Measurements from ENCODE around the gene KLC1. TPM values are rescaled to one million over a fixed set of nuclear protein-coding genes. Genes with fewer than 3 reads are reported as not detected.
A peak's percentile ranks its signal among the peaks of the same experiment; 100 is the strongest.

KLC1 gene
- total RNA-seq, 4 donors from 2014 or later = 236 to 340 (median 281) TPM

GRCh38 chr14:103686831-103687485 lies 57.9 kb downstream of the KLC1 start:
- Histone ChIP-seq H3K4me3 (replicated peaks in 1 of 3) (no peak overlapping the region), H3K27me3 (no peaks in the 10 kb centered on the region), H3K9me3 (no peaks in the 10 kb centered on the region), H3K4me1 (peaks cover 22 to 26% of the 10 kb centered on the region in 2 donors), H3K27ac (peak overlapping the region in 1 of 3 donors; percentile 30), H3K36me3 (peaks cover 39 to 40% of the 10 kb centered on the region in 2 donors)
- no peak for DNase-seq
- intact Hi-C loops (cut with DNase I) = no loop called here
- no peak for TF ChIP-seq CTCF (IDR thresholded peaks at IDR 0.05)
- no peak for TF ChIP-seq POLR2A (IDR thresholded peaks at IDR 0.05)
- WGBS, 2 donors = 84 to 89% methylated on average over 19 of the region's 19 CpGs

- DNase-seq = no peak
- peaks cover 37 to 39% of the 10 kb centered on the region in 2 donors for H3K36me3 ChIP-seq
- no peaks in the 10 kb centered on the region for H3K9me3 ChIP-seq
- 91 to 93% methylated on average over 4 of the region's 4 CpGs for WGBS, 2 donors
- H3K27me3 ChIP-seq = no peaks in the 10 kb centered on the region
- H3K4me3 ChIP-seq (replicated peaks in 1 of 3) = no peak overlapping the region
- H3K4me1 ChIP-seq = peaks cover 22 to 26% of the 10 kb centered on the region in 2 donors
- intact Hi-C loops (cut with DNase I) = no loop called here
- no peak overlapping the region for H3K27ac ChIP-seq
- TF ChIP-seq POLR2A (IDR thresholded peaks at IDR 0.05) = no peak
- no peak for TF ChIP-seq CTCF (IDR thresholded peaks at IDR 0.05)
Observed at GRCh38 chr14:103687712-103688111, 58.7 kb downstream of the KLC1 start.

GRCh38 chr14:103688441-103688840 lies 59.4 kb downstream of the KLC1 start:
- no peaks in the 10 kb centered on the region for H3K27me3 ChIP-seq
- peaks cover 35 to 38% of the 10 kb centered on the region in 2 donors for H3K36me3 ChIP-seq
- WGBS, 2 donors = 93 to 94% methylated on average over 4 to 5 of the region's 5 CpGs
- peak overlapping the region in 1 of 3 donors; percentile 23 for H3K27ac ChIP-seq
- DNase-seq = no peak
- TF ChIP-seq CTCF (IDR thresholded peaks at IDR 0.05) = no peak
- no peak for TF ChIP-seq POLR2A (IDR thresholded peaks at IDR 0.05)
- no peaks in the 10 kb centered on the region for H3K9me3 ChIP-seq
- peaks cover 22 to 26% of the 10 kb centered on the region in 2 donors for H3K4me1 ChIP-seq
- no peak overlapping the region for H3K4me3 ChIP-seq (replicated peaks in 1 of 3)
- intact Hi-C loops (cut with DNase I) = no loop called here

GRCh38 chr14:103688906-103689902 lies 60.2 kb downstream of the KLC1 start:
- H3K9me3 ChIP-seq = no peaks in the 10 kb centered on the region
- intact Hi-C loops (cut with DNase I) = no loop called here
- no peaks in the 10 kb centered on the region for H3K27me3 ChIP-seq
- DNase-seq = peak; percentile 90
- H3K4me1 ChIP-seq = peaks cover 22 to 26% of the 10 kb centered on the region in 2 donors
- peaks cover 35 to 41% of the 10 kb centered on the region in 2 donors for H3K36me3 ChIP-seq
- H3K27ac ChIP-seq = peak overlapping the region in 1 of 3 donors; percentile 23
- TF ChIP-seq POLR2A (IDR thresholded peaks at IDR 0.05) = no peak
- TF ChIP-seq CTCF (IDR thresholded peaks at IDR 0.05) = no peak
- whole genome bisulfite sequencing, 2 donors = 41 to 47% methylated on average over 16 of the region's 16 CpGs
- H3K4me3 ChIP-seq (replicated peaks in 1 of 3) = no peak overlapping the region
